Activated CD4-positive, CD25-positive, alpha-beta regulatory T cell (primary cell): ENCODE results near the gene FMOD.
"Not testable (repeated sequence)": the region's sequence is repeated elsewhere in the genome, so short reads cannot be mapped to it uniquely, and the experiment has no call there.

Source experiments
- DNase-seq, 4 experiments: peaks; one replicate each; lab custom pipeline; 2025; lab: John Stamatoyannopoulos, UW

FMOD gene

DNA sequence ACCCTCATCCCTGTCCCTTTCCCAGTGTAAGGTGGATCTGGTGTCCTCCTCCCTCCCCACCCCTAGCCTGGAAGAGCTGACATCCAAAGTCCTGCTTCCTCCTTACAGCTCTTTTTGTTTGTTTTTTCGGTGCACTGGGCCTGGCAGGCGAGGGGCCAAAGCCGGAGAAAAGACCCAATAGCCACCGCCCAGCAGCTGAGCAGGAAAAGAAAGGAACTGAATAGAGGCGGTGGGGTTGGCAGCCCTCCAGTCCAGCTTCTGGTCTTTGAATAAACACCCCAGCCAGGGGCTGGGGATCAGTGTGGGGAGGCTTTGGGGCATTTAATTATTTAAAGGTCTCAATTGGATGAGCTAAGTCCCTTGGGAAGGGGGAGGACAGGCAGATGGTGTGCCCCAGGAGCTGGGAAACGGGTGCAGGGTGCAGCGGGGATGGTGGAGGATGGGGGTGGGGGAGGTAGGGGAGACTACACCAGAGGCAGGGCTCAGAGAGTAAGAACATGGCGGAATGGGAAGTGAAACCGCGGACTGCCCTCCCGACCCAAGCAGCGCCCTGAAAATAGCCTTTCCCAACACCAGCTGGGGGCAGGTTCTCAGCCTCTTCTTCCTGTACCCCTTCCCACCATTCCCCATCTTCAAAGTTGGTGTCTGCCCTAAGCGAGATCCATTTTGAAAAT, 25.4 kb downstream of the FMOD start:
- no peak for DNase-seq

DNA sequence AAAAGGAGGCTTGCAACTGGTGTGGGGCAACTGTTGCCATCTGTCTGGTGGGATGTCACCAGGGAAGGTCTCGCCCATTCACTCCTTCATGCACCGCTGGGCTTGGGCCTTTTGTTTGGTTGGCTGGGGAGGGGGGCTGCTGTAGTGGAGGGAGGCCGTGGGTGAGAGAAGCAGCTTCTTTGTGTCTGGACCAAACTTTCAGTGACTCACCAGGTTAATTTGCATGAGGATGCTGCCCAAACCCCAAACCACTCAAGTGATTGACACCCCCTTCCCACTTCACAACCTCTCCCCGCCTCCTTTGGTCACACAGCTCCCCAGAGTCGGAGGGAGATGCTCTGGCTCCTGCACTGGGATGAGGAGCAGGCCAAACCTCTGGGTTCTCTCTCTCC, 25.9 kb downstream of the FMOD start:
- peak in 1 of 4 experiments; percentile 21 for DNase-seq

DNA sequence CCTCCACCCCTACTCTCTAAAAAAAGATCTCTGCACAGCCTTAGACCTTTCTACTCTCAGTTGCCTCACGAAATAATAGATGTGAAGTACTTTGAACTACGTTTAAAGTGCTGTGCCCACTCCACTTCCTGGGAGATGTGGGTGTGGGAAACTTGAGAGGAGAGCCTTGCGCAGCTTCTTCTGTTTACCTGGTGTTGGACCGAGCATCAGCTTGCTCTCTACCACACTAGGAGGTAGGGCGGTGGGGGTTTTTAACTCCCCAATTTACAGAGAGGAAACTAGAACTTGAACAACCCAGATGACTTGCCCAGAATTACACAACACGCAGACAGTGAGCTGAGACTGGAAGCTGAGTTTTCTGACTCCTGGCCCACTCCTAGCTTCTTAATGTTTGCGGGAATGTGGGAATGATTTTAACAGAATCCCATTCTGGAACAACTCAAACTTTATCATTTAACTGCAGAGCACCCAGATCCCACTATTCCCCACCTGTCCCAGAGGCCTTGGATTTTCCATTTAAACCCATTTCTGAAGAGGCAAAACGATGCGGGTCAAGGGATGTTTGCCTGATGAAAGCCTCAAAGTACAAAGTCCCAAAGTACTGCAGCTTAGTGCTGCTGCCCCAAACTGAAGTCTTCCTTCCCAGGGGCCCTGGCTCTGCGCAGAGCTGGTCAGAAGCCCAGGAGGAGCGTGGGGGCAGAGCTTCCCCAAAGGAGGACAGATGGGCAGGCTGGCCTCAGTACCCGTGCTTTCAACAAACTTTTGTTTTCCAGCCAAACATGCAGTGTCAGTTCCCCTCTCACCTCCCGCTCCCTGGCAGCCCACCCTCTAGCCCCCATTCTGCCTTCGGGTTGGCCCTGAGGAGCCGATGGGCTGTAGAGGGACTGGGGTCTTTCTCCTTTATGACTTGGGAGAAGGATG, 26.6 kb downstream of the FMOD start:
- DNase-seq, result peak in 1 of 4 experiments; percentile 9

DNA sequence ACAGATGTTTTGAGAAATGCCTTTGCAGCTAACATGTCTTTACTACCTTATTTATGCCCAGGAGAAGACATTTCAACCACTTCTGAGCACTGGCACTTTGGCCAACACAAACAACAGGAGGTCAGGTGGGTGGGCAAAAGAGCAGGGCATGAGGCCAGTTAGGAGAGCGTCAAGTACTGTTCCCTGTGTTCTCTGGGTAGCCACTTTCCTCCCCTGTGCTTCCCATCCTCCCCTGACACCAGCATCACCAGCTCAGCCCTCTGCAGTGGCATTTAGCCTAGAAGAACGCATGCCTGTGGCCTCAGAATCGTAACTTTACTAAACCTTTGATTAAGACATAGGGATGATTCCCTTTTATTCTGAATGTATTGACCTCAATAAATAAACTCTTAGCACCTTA, 27.3 kb downstream of the FMOD start:
- DNase-seq, result no peak

DNA sequence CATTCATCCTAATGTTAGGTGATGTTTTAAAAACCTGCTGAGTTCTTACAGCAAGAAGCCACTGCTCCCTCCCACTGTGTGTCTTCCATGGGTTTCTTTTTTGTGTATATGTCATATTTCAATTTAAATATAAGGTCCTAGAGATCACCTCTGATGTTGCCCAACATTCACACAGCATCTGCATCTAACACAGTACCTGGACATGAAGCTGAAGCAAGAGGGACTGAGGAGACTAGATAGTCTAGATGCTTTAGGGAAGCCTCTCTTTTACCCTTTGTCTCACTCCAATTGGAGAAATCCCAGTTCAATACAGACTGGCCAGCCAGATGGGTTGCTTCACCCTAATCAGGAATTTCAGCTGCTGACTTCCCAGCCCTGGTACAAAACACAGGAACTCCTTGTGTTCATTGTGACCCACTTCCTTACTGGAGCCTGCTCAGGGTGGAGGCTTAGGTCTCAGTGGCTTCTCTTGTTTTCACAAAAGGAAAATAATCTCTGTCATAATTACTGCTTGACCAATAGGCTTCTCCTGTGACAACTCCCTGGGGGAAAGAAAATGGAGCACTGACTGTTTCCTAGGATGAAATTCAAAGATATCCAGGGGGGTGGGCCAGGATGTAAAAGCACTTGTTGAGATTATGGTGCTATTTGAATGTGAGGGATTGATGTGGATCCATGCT, 28.3 kb downstream of the FMOD start:
- DNase-seq, result no peak

DNA sequence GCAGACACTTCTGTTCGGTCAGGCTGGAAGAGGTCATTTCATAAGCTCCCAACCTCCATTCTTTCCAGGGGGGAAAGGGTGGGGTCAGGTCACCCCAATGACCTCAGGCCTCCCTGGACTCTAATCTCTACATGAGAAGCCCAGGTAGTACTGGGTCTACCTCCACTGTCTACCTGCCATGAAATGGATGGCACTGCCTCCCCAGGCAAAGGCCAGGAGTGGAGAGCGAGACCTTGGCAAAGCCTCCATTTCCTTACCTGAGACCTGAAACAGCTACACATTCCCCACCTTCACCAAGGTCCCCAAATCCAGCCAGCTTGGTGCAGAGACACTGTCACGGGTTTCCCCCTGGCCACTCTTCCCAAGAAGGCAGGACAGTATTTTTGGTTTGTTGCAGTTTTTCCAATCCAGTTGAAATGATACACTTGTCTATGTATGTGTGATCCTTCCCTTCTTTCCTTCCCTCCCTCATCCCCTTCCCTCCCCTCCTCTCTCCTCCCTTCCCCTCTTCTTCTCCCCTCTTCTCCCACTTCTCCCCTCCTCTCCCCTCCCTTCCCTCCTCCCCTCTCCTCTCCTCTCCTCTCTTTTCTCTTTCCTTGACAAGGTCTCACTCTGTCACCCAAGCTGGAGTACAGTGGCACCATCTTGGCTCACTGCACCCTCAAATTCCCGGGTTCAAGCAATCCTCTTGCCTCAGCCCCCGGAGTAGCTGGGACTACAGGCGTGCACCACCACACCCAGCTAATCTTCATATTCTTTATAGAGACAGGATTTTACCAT, 29.5 kb downstream of the FMOD start:
- no peak for DNase-seq

DNA sequence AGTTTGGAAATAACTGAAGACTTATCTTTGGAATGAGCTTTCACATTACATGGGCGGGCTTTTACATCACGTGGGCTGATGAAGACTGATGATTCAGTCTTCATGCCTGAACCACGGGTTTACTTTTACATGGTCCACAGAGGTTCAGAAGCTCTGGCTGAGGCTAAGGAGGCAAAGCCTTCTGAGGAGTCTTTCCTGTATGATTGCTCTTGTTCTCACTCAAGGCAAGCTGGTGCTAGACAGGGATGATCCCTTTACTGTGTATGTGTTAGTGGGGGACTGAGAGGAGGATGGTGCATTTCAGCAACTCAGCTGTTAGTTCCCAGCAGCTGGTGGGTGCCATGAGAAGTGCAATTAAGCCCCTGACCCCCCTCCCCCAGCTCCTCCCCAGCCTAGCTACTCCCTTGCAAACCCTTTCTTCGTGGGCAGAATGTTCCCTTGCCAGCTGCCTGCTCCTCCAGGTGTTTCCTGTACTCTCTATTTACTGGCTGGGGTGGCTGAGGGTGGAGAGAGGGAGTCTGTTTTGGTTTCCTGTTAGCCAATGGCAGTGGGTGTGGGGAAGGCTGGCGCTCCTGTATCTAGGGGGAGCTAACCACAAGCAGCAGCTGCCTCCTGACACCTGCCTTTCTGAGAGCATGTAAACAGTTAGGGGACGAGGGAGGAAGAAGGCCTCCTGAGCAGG, 30.2 kb downstream of the FMOD start:
- DNase-seq, result peak in 2 of 4 experiments; percentile 54 to 61

DNA sequence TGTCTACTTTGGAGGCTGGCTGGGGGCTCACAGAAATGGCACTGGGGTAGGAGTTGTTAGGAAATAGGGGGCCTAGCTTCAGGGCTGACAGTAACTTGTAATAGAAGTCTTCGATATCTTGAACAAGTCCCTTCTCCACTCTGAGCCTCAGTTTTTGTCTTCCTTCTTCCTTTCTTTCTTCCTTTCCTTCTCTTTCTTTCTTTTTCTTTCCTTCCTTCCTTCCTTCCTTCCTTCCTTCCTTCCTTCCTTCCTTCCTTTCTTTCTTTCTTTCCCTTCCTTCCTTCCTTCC, 32.7 kb downstream of the FMOD start:
- DNase-seq, result no peak

DNA sequence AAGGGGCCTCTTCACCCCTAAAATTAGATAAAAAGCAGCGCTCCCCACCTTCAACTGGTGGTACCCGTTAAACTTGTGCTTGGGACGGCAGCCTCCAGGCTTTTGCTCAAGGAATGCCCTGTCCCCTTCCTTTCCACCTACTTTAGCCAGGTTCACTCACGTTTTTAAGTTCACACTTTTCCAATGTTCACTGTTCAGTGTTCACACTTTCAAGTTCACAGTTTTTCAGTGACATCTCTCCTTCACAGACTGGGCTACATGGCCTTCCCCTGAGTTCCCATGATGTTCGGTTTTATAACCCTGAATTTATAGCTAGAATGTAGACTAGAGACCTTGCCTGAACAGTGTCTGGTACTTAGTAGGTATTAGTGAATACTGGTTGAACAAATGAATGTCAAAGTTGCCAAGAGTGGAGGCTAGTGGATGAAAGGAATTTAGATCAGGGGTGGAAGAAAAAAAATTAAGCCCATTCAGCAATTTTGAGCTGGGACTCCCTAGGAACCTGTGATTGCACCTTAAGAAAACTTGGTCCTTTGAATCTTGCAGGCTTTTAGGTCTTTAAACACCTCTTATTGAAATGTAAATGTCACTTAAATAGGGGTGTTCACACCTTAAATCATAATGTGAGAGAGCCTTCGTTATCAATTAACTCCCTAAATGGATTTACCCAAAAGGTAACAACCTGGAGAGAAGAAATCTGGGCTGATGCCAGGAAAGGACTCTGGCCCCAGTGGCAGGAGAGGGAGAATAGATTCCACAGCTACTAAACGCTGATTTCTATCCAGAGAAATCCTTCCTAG, 33.3 kb downstream of the FMOD start:
- DNase-seq, result no peak

DNA sequence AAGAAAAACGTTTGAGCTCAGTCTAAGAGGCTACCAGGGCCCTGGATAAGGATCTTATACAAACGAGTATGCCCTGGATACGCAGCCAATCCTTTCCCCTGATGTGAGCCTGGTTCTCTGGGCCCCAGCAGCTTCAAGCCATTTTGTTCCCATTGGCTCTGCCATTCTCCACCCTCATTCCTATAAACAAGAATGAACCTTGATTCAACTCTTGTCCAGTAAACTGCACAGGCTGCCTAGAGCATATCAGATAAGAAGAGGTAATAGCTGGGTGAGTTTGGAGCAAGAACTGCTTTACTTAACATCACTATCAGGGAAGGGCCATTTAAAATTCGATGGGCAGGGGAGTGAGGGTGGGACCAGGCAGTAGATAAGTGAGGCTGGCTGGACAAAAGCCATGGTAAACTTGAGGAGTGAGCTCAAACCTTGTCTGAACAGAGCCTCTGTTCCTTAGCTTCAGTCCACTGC, 34.3 kb downstream of the FMOD start:
- no peak for DNase-seq

DNA sequence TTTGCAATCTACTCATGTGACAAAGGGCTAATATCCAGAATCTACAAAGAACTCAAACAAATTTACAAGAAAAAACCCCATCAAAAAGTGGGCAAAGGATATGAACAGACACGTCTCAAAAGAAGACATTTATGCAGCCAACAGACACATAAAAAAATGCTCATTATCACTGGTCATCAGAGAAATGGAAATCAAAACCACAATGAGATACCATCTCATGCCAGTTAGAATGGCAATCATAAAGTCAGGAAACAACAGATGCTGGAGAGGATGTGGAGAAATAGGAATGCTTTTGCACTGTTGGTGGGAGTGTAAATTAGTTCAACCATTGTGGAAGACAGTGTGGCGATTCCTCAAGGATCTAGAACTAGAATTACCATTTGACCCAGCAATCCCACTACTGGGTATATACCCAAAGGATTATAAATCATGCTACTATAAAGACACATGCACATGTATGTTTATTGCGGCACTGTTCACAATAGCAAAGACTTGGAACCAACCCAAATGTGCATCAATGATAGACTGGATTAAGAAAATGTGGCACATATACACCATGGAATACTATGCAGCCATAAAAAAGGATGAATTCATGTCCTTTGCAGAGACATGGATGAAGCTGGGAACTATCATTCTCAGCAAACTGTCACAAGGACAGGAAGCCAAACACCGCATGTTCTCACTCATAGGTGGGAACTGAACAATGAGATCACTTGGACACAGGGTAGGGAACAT, 36.7 kb downstream of the FMOD start:
- DNase-seq, result not testable (repeated sequence)

DNA sequence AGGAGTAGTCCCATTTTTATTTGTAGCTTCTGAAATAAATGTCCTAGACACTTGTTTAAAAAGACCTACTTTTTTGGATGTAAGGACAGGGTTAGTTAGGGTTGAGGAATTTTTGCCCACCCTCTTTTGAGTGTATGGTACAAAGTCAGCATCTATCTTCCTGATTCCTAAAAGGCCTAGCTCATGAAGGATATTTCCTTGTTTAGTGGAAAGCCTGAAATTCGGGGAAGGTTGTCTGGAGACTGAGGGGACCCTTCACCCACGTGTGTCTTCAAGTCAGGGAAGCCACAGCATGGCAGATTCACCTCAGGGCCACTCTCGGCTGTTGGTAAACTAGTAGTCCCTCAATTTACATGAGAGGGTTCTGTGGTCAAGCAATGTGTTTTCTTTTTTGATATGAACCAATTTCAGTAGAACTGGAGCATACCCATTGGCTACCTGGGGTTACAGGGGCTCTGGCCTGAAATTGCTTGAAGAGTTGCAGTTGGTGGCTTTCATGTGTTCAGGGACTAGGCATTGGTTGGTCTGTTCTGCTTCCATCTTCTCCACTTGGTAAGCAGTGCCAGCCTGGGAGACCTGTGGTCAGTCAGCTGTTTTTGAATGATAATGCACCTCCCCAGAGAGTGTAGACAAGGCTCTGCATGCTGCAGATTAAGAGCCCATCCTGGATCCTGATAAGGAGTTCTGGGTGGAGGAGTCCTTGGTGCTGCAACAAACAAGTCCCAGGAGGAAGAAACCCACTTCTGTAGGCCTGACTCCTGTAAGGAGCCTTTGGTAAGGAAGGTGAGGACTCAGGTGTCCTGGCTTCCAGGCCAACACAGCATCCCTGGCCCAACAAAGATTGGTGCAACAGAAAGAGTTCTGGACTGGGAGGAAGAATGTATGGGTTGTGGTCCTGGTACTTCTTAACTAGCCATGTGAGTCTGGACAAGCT, 39.3 kb downstream of the FMOD start:
- no peak for DNase-seq

DNA sequence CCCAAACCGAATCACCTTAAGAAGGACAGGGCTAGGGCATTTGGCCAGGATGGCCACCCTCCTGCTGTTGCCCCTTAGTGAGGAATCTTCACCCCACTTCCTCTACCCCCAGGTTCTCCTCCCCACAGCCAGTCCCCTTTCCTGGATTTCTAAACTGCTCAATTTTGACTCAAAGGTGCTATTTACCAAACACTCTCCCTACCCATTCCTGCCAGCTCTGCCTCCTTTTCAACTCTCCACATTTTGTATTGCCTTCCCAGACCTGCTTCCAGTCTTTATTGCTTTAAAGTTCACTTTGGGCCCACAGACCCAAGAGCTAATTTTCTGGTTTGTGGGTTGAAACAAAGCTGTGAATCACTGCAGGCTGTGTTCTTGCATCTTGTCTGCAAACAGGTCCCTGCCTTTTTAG, 42.0 kb downstream of the FMOD start:
- DNase-seq, result no peak

DNA sequence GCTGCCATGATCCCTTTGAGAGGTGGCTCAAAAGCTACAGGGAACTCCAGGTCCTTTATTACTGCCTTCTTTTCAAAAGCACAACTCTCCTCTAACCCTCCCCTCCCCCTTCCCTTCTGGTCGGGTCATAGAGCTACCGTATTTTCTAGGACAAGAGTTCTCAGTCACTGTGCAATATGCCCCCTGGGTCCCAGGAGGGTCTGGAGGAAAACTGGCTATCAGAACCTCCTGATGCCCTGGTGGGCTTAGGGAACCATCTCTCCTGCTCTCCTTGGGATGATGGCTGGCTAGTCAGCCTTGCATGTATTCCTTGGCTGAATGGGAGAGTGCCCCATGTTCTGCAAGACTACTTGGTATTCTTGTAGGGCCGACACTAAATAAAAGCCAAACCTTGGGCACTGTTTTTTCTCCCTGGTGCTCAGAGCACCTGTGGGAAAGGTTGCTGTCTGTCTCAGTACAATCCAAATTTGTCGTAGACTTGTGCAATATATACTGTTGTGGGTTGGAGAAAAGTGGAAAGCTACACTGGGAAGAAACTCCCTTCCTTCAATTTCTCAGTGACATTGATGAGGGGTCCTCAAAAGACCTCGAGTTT, 42.5 kb downstream of the FMOD start:
- DNase-seq, result no peak

DNA sequence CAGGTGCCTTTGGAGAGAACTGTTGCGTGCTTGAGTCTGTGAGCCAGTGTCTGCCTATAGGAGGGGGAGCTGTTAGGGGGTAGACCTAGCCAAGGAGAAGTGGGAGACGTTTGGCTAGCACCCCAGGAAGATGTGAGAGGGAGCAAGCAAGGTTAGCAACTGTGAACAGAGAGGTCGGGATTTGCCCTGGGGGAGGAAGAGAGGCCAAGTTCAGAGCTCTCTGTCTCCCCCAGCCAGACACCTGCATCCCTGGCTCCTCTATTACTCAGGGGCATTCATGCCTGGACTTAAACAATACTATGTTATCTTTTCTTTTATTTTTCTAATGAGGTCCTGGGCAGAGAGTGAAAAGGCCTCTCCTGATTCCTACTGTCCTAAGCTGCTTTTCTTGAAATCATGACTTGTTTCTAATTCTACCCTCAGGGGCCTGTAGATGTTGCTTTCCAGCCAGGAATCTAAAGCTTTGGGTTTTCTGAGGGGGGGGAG, 43.2 kb downstream of the FMOD start:
- no peak for DNase-seq

DNA sequence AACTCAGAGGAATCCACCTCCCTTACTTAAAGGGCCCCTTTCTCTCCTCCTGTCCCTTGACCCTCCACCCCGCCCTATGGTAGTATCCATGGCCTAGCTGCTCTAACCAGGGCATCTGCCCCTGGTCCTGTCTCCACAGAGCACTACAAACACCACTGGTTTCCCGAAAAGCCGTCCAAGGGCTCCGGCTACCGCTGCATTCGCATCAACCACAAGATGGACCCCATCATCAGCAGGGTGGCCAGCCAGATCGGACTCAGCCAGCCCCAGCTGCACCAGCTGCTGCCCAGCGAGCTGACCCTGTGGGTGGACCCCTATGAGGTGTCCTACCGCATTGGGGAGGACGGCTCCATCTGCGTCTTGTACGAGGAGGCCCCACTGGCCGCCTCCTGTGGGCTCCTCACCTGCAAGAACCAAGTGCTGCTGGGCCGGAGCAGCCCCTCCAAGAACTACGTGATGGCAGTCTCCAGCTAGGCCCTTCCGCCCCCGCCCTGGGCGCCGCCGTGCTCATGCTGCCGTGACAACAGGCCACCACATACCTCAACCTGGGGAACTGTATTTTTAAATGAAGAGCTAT, 43.9 kb downstream of the FMOD start:
- DNase-seq, result peak in 2 of 4 experiments; percentile 13 to 32

DNA sequence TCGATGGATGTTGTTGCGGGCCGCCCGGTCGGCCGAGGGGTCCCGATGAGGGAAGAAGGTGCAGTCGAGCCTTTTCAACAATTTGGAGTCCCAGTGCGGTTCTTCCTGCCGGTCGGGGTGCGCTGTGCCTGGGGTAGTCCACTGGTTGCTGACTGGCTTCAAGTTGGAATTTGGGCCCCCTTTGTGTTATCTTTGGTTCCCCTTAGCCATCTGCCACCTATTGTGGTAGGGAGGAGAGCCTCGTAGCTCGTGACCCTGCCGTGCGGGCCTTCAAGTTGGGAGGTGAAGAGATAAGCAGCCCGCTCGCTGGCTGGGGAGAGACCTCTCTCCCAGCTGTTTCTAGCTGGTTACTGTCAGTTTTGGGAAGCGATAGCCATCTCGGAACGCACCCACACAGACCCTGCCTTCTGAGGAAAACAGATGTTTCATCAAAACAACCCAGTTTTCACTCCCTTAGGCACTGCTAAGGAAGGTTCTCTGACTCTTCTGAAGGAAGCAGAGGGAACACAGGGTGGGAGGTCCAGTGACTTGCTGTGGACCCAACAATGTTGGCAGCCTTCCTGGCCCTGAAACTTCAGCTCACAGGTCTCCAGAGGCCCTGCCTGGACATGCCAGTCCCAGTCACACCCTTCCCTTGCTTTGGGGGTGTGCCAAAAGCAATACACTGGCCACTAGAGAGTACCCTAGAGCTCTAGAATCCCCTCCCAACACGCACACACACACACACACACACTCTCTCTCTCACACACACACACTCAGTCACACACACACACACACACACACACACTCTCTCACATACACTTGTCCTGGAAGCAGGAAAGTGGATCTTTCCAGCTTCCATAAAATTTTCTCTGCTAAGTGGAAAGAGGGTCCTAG, 44.6 kb downstream of the FMOD start:
- DNase-seq, result peak in 1 of 4 experiments; percentile 24
